ENCODE results near the gene GAS5.
"Not testable (repeated sequence)": the region's sequence is repeated elsewhere in the genome, so short reads cannot be mapped to it uniquely, and the experiment has no call there.

The GAS5 gene

GRCh38 chr1:173867753-173868265 lies at the start of gene GAS5:
Gene GAS5 (minus strand): TSS chr1:173867989.
- peak; percentile 97 for DNase-seq

GRCh38 chr1:173917149-173917548 lies 49.4 kb upstream of the GAS5 start, which contains the start of gene SERPINC1:
Gene SERPINC1 (minus strand): TSS chr1:173917327. CDS start chr1:173917259, 68 bp downstream.
- DNase-seq = no peak

GRCh38 chr1:173916667-173917066 lies 48.9 kb upstream of the GAS5 start:
- no peak for DNase-seq

GRCh38 chr1:173915596-173915995 lies 47.8 kb upstream of the GAS5 start:
- DNase-seq = no peak

- DNase-seq = no peak
Measured at GRCh38 chr1:173914366-173914871, 46.6 kb upstream of the GAS5 start.

- DNase-seq = no peak
Measured at GRCh38 chr1:173913111-173913510, 45.3 kb upstream of the GAS5 start.

GRCh38 chr1:173903827-173904531 lies 36.2 kb upstream of the GAS5 start:
- no peak for DNase-seq

- no peak for DNase-seq
Measured at GRCh38 chr1:173900992-173901391, 33.2 kb upstream of the GAS5 start.

GRCh38 chr1:173900427-173900826 lies 32.6 kb upstream of the GAS5 start:
- DNase-seq = no peak

GRCh38 chr1:173894189-173894588 lies 26.4 kb upstream of the GAS5 start:
- no peak for DNase-seq

GRCh38 chr1:173893611-173894010 lies 25.8 kb upstream of the GAS5 start:
- DNase-seq = no peak

- no peak for DNase-seq
Measured at GRCh38 chr1:173889885-173890284, 22.1 kb upstream of the GAS5 start.

- DNase-seq = no peak
Measured at GRCh38 chr1:173888749-173889148, 21.0 kb upstream of the GAS5 start.

- no peak for DNase-seq
Measured at GRCh38 chr1:173887627-173888026, 19.8 kb upstream of the GAS5 start.

GRCh38 chr1:173886746-173887611 lies 19.2 kb upstream of the GAS5 start:
- DNase-seq = no peak

GRCh38 chr1:173884701-173885100 lies 16.9 kb upstream of the GAS5 start:
- DNase-seq = no peak

GRCh38 chr1:173881117-173881516 lies 13.3 kb upstream of the GAS5 start:
- DNase-seq = not testable (repeated sequence)

- no peak for DNase-seq
Measured at GRCh38 chr1:173878251-173878650, 10.5 kb upstream of the GAS5 start.

GRCh38 chr1:173876732-173877131 lies 8.9 kb upstream of the GAS5 start:
- no peak for DNase-seq

- no peak for DNase-seq
Measured at GRCh38 chr1:173871500-173871899, 3.7 kb upstream of the GAS5 start.

GRCh38 chr1:173871091-173871490 lies 3.3 kb upstream of the GAS5 start:
- DNase-seq = no peak

GRCh38 chr1:173870252-173871075 lies 2.7 kb upstream of the GAS5 start:
- DNase-seq = no peak

- DNase-seq = no peak
Measured at GRCh38 chr1:173869021-173869359, 1.2 kb upstream of the GAS5 start.
